Neural cell (in vitro differentiated cells): ENCODE measurements around the gene IGSF3. TPM values are rescaled to one million over a fixed set of nuclear protein-coding genes. Genes with fewer than 3 reads are reported as not detected.

Experiments
- H2AFZ ChIP-seq: fragments of 200-600, 300-800 bp; sonication (generic), shearing (Covaris generic); 2 replicates; pipeline ENCODE4 v1.6.0; 2014; ENCODE audit warnings: low read depth, mild to moderate bottlenecking, antibody characterized with exemption, low read length, moderate library complexity
- H3F3A ChIP-seq: fragments of 200-600 bp; shearing (Covaris generic); 2 replicates; pipeline ENCODE4 v1.6.1; 2016; ENCODE audit warnings: mild to moderate bottlenecking, moderate library complexity, mixed read lengths, antibody characterized with exemption, low read length; ENCODE audit not compliant: insufficient read depth, poor library complexity, severe bottlenecking
- H3K27ac ChIP-seq: fragments of 200-600, 300-800 bp; sonication (generic), shearing (Covaris generic); 2 replicates; pipeline ENCODE4 v1.5.1; 2014; ENCODE audit warnings: mild to moderate bottlenecking, low read length, moderate library complexity
- H3K27me3 ChIP-seq: fragments of 300-800, 200-600 bp; sonication (generic), shearing (Covaris generic); 2 replicates; pipeline ENCODE4 v1.6.0; 2014; ENCODE audit warnings: mild to moderate bottlenecking, low read depth, low read length, moderate library complexity; ENCODE audit not compliant: insufficient read depth
- H3K36me3 ChIP-seq: fragments of 300-800, 200-600 bp; sonication (generic), shearing (Covaris generic); 2 replicates; pipeline ENCODE4 v1.5.1; 2014; ENCODE audit warnings: mild to moderate bottlenecking, antibody characterized with exemption, low read length, moderate library complexity; ENCODE audit not compliant: insufficient read depth
- H3K4me2 ChIP-seq: fragments of 300-800, 200-600 bp; sonication (generic), shearing (Covaris generic); 2 replicates; pipeline ENCODE4 v1.6.0; 2014; ENCODE audit warnings: mild to moderate bottlenecking, low read length
- H3K4me3 ChIP-seq: fragments of 300-800, 200-600 bp; sonication (generic), shearing (Covaris generic); 2 replicates; pipeline ENCODE4 v1.5.1; 2014; ENCODE audit warnings: mild to moderate bottlenecking, low read length, moderate library complexity
- H3K79me2 ChIP-seq: fragments of 200-600 bp; shearing (Covaris generic); replicated peaks from 2 replicates; pipeline ENCODE4 v1.6.0; 2014; ENCODE audit warnings: mild to moderate bottlenecking, low read length, moderate library complexity; ENCODE audit not compliant: insufficient read depth
- H3K9ac ChIP-seq: fragments of 300-800, 200-600 bp; sonication (generic), shearing (Covaris generic); 2 replicates; pipeline ENCODE4 v1.6.1; 2016; ENCODE audit warnings: mild to moderate bottlenecking, low read length, mixed read lengths
- H3K9me2 ChIP-seq: fragments of 200-600 bp; shearing (Covaris generic); 2 replicates; pipeline ENCODE4 v1.6.1; 2016; ENCODE audit warnings: mild to moderate bottlenecking, low read length, mixed read lengths; ENCODE audit not compliant: insufficient read depth
- H3K9me3 ChIP-seq: fragments of 200-600, 300-800 bp; sonication (generic), shearing (Covaris generic); 2 replicates; pipeline ENCODE4 v1.6.1; 2016; ENCODE audit warnings: mild to moderate bottlenecking, mixed run types, low read length, moderate library complexity, mixed read lengths
- H4K20me1 ChIP-seq: fragments of 200-600 bp; shearing (Covaris generic); 2 replicates; pipeline ENCODE4 v1.6.1; 2016; ENCODE audit warnings: mild to moderate bottlenecking, mixed run types; ENCODE audit not compliant: insufficient read depth
- EP300 ChIP-seq: fragments of 450-650 bp; conservative IDR thresholded peaks from 2 replicates; pipeline ENCODE4 v1.6.1; 2014; ENCODE audit warnings: antibody characterized with exemption, mild to moderate bottlenecking, moderate library complexity; ENCODE audit not compliant: poor library complexity, severe bottlenecking
- MXI1 ChIP-seq: fragments of 450-650 bp; conservative IDR thresholded peaks from 2 replicates; pipeline ENCODE4 v1.6.1; 2014; ENCODE audit warnings: antibody characterized with exemption, mild to moderate bottlenecking; ENCODE audit not compliant: poor library complexity, severe bottlenecking
- POLR2AphosphoS5 ChIP-seq: IDR thresholded peaks from 2 replicates; pipeline ENCODE4 v1.6.1; 2012
- RAD21 ChIP-seq: fragments of 450-650 bp; conservative IDR thresholded peaks from 2 replicates; pipeline ENCODE4 v1.6.1; 2014; ENCODE audit warnings: antibody characterized with exemption, mild to moderate bottlenecking, moderate library complexity
- REST ChIP-seq: IDR thresholded peaks from 2 replicates; pipeline ENCODE4 v1.6.1; 2012; ENCODE audit warnings: borderline replicate concordance
- SMC3 ChIP-seq: fragments of 450-650 bp; conservative IDR thresholded peaks from 2 replicates; pipeline ENCODE4 v1.6.1; 2014; ENCODE audit warnings: antibody characterized with exemption, mild to moderate bottlenecking, moderate library complexity; ENCODE audit not compliant: poor library complexity
- TAF1 ChIP-seq: IDR thresholded peaks from 2 replicates; pipeline ENCODE4 v1.6.1; 2012; ENCODE audit warnings: low read depth
- polyA plus RNA-seq: library from polyadenylated mRNA; depleted of rRNA; stranded (reverse); fragments of >200 nt; gene quantifications from 2 replicates; pipeline ENCODE4 v1.2.3, GENCODE V29; 2014
- TF ChIP-seq, protein P1 (sequence below): fragments of 450-650 bp; IDR thresholded peaks from 2 replicates; pipeline ENCODE4 v1.5.1; 2014; ENCODE audit warnings: antibody characterized with exemption, mild to moderate bottlenecking, moderate library complexity; ENCODE audit not compliant: poor library complexity, severe bottlenecking

The IGSF3 gene
- polyA plus RNA-seq, 1 donor from 2014 or later = 81.4 TPM

DNA sequence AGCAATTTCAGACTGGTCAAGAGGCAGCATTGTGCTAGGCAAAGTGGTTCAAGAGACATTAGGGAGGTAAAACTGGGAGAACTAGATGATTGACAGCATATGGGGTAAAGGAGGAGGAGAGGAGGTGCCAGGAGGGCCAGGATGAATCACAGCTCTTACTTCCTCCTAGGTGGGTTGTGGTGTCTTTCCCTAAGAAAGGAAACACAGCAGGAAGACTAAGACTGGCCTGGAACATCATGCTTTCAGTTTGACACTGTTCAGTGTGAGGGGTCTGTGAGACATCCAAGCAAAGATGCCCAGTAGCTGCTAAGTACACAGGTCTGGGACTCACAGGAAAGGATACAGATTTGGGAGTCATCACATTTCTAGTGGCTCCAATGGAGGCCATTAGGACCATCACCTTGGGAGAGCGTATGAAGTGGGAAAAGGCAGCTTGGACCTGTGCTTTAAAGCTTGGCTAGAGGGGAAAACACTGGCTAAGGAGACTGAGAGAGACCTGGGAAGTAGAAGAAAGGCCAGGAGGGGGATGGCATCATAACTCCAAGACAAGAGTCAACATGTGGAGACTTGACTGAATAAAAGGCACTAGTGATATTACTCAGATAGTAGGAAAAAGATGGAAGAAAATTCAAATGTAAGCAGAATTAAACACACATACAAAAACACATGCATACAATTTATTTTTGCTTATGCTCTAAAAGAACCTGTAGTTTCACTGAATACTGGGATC is 114.0 kb downstream of the IGSF3 start:
- H3K9me3 ChIP-seq = no peaks in the 10 kb centered on the region

DNA sequence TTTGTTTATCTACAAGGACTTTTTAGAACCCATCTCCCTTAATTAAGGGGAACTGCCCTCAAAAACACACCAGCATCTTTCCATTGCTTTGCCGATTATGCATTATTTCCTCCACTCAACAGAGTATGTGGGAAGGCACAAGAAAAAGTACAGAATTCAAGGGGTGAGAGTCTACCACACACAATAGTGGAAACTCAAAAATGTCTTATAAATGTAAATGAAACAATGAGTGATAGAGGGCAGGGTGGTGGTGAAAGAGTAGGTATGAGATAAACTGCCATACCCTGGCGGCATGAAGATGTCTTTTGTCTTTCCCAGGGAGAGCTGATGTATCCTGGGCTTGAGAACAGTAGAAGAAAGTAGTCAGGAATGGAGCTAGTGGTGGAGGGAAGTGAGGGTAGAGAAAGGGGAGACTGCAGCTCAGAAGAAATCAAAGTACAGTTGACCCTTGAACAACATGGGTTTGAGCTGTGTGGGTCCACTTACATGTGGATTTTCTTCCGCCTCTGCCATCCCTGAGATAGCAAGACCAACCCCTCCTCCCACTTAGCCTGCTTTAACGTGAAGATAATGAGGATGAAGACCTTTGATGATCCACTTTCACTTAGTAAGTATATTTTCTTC is 121.1 kb downstream of the IGSF3 start:
- no peaks in the 10 kb centered on the region for H4K20me1 ChIP-seq
- H3K9me2 ChIP-seq = no peaks in the 10 kb centered on the region
- no peaks in the 10 kb centered on the region for H3K36me3 ChIP-seq
- no peak overlapping the region for H2AFZ ChIP-seq
- H3K9me3 ChIP-seq = no peaks in the 10 kb centered on the region
- TF ChIP-seq MXI1 = no peak
- TF ChIP-seq SMC3 = no peak
- no peak for TF ChIP-seq RAD21
- no peak for TF ChIP-seq EP300
- TF ChIP-seq, protein P1, sequence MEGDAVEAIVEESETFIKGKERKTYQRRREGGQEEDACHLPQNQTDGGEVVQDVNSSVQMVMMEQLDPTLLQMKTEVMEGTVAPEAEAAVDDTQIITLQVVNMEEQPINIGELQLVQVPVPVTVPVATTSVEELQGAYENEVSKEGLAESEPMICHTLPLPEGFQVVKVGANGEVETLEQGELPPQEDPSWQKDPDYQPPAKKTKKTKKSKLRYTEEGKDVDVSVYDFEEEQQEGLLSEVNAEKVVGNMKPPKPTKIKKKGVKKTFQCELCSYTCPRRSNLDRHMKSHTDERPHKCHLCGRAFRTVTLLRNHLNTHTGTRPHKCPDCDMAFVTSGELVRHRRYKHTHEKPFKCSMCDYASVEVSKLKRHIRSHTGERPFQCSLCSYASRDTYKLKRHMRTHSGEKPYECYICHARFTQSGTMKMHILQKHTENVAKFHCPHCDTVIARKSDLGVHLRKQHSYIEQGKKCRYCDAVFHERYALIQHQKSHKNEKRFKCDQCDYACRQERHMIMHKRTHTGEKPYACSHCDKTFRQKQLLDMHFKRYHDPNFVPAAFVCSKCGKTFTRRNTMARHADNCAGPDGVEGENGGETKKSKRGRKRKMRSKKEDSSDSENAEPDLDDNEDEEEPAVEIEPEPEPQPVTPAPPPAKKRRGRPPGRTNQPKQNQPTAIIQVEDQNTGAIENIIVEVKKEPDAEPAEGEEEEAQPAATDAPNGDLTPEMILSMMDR = no peak
- TF ChIP-seq TAF1 = no peak
- TF ChIP-seq REST = no peak
- TF ChIP-seq POLR2AphosphoS5 = no peak
- H3K79me2 ChIP-seq = no peaks in the 10 kb centered on the region
- H3K4me2 ChIP-seq = no peak overlapping the region
- no peak overlapping the region for H3K9ac ChIP-seq
- no peaks in the 10 kb centered on the region for H3K27me3 ChIP-seq
- H3K27ac ChIP-seq = no peak overlapping the region
- no peaks in the 10 kb centered on the region for H3F3A ChIP-seq
- H3K4me3 ChIP-seq = no peak overlapping the region

More for the DNA sequence above, 114.0 kb downstream of the IGSF3 start:
- H4K20me1 ChIP-seq = no peaks in the 10 kb centered on the region
- H3K9me2 ChIP-seq = no peaks in the 10 kb centered on the region
- H2AFZ ChIP-seq = no peak overlapping the region
- no peaks in the 10 kb centered on the region for H3K36me3 ChIP-seq
- no peak overlapping the region for H3K9ac ChIP-seq
- H3K4me2 ChIP-seq = no peak overlapping the region
- H3K27ac ChIP-seq = no peak overlapping the region
- no peak for TF ChIP-seq REST
- no peaks in the 10 kb centered on the region for H3F3A ChIP-seq
- H3K27me3 ChIP-seq = no peaks in the 10 kb centered on the region
- H3K79me2 ChIP-seq = no peaks in the 10 kb centered on the region
- H3K4me3 ChIP-seq = no peak overlapping the region
